GM12874 (cell line): Measurements from ENCODE around the gene BTLA.

Experiments used
- TF ChIP-seq, protein P1 (sequence below): IDR thresholded peaks from 2 replicates; pipeline ENCODE4 v1.5.1; 2011; ENCODE audit warnings: low read depth, mild to moderate bottlenecking, control low read depth, low read length, moderate library complexity; ENCODE audit not compliant: insufficient read depth

Gene BTLA

DNA sequence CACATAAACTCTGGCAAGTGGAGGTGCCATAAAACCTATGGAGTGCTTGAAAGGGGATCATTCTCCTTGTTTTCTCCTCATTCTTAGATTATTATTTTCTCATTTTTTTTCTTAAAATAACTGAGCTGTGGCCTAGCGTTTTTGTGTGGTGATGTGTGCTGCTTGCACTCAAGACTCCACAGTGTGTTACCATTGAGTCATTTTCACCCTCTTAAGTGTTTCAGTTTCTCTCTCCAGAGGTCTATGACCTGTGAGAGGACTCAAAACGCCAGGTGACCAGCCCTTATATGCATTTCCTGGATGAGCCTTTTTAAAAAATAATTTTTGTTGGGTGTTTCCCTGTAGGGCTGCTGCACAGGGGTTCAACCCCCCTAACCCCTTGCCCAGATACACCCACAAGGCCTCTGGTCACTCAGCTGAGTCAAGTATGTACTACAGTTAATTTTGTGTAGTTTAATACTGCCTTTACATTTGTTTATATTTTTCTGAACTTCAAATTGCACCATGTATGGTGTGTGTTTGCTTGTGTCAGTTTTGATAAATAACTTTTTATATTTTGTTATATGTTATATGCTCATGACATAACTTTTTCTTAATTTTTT lies 15.4 kb upstream of the BTLA start:
- TF ChIP-seq, protein P1, sequence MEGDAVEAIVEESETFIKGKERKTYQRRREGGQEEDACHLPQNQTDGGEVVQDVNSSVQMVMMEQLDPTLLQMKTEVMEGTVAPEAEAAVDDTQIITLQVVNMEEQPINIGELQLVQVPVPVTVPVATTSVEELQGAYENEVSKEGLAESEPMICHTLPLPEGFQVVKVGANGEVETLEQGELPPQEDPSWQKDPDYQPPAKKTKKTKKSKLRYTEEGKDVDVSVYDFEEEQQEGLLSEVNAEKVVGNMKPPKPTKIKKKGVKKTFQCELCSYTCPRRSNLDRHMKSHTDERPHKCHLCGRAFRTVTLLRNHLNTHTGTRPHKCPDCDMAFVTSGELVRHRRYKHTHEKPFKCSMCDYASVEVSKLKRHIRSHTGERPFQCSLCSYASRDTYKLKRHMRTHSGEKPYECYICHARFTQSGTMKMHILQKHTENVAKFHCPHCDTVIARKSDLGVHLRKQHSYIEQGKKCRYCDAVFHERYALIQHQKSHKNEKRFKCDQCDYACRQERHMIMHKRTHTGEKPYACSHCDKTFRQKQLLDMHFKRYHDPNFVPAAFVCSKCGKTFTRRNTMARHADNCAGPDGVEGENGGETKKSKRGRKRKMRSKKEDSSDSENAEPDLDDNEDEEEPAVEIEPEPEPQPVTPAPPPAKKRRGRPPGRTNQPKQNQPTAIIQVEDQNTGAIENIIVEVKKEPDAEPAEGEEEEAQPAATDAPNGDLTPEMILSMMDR, result no peak

DNA sequence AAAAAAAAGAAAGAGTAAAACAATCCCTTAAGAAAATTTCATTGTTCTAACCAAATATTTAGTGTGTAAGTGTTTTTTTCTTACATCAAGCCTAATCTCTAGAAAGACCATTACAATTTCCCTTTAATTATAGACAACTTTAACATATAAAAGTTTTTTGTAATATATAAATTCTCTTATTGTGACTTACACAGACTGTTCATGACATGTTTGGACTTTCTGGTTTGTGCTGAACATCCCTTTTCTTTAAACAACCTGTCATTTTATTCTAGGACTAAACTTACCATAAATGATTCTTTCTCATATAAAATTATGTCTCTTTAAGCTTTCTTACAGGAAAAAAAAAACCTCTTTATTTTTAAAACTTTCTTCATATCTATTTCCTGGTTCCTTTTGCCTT lies 13.0 kb upstream of the BTLA start:
- TF ChIP-seq, protein P1, result no peak

DNA sequence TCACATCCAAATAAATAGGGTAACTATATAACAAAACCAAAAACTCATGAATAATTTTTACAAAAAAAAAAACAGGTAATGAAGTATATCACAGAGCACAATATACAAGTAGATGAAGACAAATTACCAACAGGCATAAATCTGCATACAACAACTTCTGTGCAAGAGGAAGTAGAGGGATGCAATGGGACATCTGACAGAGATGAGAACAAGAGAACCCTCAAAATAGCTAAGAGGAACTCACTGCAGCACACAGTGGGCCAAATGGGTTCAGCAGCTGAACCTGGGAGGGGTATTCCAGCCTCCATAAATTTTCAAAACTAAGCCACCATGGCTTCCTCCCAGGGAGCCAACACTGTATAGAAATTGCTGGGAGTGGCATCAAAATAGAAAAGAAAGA lies 9.6 kb upstream of the BTLA start:
- TF ChIP-seq, protein P1, result no peak

DNA sequence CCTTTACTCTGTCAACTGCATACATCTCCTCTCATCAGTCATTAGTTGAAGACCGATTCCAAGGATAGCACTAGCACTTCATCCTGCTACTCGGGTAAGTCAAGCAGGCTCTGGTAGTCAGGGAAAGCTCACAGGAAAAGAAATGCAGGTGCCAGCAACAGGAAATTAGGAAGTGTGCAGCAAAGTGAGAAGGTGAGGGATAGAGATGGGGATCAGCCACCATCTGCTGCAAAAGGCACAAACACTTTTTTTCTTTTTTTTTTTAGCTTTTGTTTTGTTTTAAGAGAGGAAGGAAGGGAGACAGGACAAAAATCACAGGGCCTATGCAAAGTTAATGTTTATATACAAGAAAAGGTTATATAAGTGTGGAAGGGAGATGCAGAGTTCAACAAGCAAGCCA lies 9.0 kb upstream of the BTLA start:
- TF ChIP-seq, protein P1, result no peak

DNA sequence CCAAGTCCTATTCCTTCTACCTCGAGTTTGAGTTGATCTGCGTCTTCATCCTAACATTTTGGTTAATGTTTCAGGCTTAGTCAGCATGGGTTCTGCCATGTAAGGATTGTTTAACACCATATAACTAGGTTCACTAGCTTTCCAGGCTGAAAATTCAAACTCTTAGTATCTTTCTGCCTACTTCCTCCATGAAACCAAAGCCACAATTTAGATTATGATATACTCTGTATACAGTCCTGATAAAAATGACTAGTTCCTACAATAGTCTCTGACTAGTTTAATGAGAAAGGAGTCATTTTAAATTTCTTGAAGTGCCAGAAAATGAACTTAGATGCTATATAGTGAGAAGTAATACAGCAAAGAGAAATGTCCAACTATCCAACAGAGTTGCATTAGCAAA lies 6.6 kb upstream of the BTLA start:
- TF ChIP-seq, protein P1, result no peak

DNA sequence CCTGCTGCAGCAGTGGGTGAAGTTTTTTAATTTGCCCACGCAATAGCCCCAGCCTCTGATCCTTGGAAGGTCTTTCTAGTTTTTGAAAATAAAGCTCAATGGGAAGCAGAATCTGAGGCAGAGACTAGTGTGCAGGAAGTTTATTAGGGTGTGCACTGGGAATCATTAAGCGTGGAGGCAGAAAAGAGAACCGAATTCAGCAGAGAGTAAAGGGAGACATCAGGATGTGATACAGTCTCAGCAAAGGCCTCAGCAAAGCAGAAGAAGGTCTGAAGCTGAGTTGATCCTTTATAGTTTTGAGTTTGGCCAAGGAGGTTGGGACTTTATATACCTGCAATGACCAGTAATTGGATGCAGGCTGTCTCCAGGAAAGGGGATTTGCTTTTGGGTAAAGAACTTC lies 4.9 kb upstream of the BTLA start:
- TF ChIP-seq, protein P1, result no peak

DNA sequence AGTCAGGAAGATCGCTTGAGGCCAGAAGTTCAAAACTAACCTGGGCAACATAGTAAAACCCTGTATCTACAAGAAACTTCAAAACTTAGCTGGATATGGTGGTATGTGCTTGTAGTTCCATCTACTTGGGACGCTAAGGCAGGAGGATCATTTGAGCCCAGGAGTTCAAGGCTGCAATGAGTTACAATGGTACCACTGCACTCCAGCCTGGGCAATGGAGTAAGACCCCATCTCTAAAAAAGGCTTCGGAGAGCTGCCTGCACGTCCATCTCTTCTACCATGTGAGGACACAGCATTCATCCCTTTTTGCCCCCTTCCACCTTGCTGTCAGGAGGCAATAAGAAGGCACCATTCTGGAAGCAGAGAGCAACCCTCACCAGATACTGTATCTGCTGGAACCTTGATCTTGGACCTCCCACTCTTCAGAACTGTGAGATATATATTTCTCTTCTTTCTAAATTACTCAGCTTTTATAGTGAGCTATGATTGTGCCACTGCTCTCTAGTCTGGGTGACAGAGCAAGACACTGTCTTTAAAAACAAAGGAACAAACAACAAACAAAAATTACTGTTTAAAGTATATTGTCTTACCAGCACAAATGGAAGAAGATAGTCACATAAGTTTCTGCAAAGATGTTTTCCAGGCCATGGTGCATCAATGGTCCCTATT lies 4.2 kb upstream of the BTLA start:
- TF ChIP-seq, protein P1, result no peak

DNA sequence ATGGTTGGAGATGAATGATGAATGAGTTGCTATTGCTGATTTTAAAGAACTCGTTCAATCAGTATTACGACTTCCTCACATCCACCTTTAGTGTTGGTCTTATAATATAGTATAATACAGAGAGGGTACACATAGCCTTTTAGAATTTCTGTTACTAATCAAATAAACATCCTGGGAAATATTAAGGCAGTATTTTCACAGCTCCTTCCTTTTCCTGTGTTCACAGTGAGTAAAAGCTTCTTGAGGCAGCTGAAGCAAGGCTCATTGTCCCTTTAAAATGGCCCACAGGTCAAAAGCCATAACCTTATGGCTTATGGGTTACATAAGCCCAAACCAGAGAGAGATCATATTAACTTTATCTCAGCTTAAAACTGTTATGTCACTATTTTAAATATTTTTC lies 1.3 kb upstream of the BTLA start:
- TF ChIP-seq, protein P1, result no peak
